HL-60/S4 (cell line): Measurements from ENCODE around the gene CUBN.

ENCODE experiments used
- in situ Hi-C: fragments of 300-500 bp; cut with MboI; formaldehyde crosslinking; loops from 2 replicates; pipeline ENCODE4 v1.14.3; 2022; ENCODE audit warnings: low sequenced_read_pairs

CUBN gene

DNA sequence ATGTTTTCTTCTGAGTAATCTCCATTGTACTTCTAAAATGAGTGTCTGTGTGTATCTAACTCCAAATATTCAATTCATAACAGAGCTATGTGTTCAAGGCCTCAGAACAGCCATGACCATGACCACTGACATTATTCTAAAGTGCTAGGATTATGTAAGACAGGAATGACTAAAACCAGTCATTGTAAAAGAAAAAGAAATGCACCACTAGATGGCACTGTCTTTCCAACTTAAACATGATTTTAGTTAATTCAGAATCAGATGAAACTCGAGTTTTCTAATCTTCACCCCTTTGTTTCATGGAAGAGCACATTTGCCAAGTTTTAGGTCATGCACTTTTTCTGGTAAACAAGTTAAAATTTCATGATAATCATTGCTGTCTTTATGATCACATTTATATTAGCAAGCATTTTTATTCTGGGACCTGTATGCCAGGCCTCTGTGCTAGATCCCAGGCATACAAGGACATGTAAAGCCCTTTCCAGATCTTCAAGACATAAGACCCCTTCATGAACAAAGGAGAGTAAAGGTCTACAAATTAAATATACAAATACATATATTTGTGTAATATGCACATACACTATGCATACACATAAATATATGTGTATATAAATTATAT lies 286.2 kb downstream of the CUBN start:
- in situ Hi-C loops: loop anchor here (10.0 to 25.0 kb wide), 2 partner anchors 411 to 594 kb away; no protein-coding TSS in a partner anchor

DNA sequence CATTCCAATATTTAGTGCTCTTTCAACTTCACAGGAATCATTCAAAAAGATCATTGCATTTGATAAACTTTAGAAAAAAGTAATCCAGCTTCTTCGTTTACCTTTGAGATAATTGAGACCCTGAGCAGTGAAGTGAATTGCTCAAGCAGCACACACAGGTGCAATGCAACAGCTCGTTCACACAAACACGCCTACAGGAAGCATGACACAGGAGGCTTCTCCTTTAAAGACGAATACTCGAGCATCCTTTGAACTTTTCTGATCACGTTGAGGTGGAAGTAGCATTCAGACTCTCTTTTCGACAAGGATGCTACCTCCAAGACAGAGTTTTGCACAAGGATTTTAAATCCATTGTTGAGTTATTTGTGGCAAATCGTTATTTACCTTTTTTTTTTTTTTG lies 294.4 kb downstream of the CUBN start:
- in situ Hi-C loops: loop anchor here (25.0 kb wide), 1 partner anchor 602 kb away; no protein-coding TSS in a partner anchor

DNA sequence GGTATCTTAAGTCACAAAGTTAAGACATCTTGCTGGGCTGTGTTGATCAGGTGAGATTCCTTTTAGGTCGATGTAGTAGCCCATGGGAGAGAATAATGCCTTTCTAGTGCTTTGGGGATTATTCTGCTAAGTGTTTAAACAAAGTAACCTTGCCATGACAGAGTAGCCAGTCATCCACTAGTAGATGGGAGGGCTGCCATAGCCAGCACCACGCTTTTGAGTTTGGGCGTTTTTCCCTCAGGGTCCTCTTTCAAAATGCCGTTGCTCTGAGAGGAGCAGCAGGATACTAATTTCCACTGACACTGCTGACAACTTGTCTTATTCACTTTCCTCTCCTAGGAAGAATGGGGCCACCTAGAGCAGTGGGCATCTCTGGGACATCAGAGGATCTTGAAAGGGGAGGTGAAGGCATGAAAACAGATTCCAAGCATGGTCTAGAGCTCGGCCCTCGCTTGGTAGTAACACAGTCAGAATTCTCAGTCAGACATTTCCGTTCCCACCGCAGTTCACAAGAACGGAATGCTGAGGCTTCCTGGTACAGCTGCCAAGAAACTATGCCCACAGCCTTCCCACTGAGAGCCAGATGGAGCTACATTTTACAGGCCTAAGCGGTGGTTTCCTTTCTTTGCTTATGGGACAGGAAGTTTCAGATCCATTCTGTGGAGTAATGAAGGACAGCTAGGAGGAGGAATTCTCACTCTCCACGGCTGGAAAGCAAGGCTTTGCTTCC lies 297.1 kb downstream of the CUBN start:
- in situ Hi-C loops: loop anchor here (25.0 kb wide), 1 partner anchor 605 kb away; no protein-coding TSS in a partner anchor

DNA sequence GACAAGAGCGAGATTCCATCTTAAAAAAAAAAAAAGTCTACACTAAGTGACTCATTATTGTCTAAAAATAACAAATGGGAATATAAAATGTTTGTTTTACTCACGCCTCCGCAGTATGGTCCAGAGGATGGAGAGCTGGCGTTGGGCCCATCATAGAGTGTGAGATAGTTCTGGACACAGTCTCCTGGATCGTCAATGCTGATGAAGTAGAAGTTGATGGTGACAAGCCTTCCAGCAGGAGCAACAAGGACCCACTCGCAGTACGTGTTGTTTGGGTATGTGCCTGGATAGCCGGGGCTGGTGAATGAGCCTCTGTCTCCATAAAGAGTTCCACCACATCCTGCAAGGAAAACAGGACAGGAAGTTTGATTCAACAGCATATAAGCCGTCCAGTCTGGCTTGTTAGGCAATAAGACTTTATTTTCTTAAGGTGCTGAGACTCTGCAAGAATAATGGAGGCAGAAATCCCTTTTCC lies 300.9 kb downstream of the CUBN start:
- in situ Hi-C loops: loop anchor here (25.0 kb wide), 1 partner anchor 609 kb away; no protein-coding TSS in a partner anchor

DNA sequence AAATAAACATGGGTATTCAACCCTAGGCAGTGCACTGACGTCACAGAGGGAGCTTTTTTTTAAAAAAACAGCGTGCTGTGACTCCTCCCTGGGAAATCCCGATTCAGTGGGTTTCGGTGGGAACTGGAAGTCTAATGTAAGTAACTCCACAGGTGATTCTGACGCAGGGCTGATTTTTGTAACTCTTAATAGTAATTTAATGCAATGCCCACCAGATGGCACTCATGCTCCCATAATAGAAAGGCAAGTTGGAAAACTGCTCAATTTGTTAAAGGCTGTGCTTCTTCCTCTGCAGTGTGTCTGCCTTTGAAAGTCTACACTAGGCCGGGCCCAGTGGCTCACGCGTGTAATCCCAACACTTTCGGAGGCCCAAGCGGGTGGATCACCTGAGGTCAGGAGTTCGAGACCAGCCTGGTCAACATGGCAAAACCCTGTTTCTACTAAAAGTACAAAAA lies 301.5 kb downstream of the CUBN start:
- in situ Hi-C loops: loop anchor here (25.0 kb wide), 1 partner anchor 609 kb away; no protein-coding TSS in a partner anchor

DNA sequence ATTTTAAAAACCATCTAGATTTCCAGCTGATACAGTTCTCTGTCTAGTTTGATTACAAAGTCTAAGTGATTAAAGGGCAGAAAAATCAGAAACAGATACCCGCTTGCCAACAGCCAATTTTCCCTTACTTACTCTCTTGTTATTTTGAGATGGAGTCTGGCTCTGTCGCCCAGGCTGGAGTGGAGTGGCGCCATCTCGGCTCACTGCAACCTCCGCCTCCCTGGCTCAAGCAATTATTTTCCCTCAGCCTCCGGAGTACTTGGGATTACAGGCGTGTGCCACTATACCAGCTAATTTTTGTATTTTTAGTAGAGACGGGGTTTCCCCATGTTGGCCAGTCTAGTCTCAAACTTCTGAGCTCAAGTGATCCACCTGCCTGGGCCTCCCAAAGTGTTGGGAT lies 302.1 kb downstream of the CUBN start:
- in situ Hi-C loops: loop anchor here (25.0 kb wide), 1 partner anchor 610 kb away; no protein-coding TSS in a partner anchor

DNA sequence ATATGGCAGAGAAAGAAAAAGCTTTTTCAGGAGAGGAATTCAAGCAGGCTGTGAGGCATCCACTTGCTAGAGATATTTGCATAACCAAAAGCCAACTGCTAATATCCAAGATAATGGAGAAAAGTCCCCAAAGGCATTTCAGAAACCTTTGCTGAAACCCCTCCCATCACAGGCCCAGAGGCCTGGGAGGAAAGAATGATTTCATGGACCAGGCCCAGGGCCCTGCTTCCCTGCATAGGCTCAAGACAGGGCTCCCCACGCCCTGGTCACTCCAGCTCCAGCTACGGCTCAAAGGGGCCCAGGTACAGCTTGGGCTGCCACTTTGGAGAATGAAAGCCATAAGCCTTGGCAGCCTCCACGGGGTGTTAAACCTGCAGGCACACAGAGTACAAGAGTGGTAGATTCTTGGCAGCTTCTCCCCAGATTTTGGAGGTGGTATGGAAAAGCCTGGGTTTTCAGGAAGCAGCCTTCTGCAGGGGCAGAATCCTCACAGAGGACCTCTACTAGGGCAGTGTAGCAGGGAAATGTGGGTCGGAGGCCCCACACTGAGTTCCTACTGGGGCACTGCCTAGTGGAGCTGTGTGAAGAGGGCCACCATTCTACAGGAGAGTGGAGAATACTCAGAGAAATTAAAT lies 306.8 kb downstream of the CUBN start:
- in situ Hi-C loops: no loop called here

DNA sequence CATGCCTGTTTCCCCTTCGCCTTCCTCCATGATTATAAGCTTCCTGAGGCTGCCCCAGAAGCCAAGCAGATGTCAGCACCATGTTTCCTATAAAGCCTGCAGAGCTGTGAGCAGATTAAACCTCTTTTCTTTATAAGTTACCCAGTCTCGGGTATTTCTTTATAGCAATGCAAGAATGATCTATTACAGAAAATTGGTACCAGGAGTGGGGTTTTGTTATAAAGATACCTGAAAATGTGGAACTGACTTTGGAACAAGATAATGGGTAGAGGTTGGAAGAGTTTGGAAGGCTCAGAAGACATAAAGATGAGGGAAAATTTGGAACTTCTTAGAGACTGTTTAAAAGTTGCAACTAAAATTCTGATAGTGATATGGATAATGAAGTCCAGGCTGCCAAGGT lies 307.6 kb downstream of the CUBN start:
- in situ Hi-C loops: no loop called here

DNA sequence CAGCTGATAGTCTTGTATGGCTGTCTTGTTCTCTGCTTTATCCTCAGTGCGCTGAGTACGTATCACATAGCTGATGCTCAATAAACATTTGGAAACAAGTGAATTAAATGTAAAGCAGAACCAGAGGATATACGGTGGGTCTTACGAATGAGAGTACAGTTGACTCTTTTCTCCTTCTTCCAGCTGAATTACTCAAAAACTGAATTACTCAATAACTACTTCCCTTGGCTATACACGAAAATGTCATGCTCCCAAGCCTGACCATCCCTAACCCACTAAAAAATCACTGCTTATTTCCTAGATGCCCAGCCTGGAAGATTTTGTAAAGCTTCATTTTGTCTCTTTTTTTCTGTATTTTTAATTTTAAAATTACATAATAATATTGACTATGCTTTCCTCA lies 309.2 kb downstream of the CUBN start:
- in situ Hi-C loops: no loop called here

DNA sequence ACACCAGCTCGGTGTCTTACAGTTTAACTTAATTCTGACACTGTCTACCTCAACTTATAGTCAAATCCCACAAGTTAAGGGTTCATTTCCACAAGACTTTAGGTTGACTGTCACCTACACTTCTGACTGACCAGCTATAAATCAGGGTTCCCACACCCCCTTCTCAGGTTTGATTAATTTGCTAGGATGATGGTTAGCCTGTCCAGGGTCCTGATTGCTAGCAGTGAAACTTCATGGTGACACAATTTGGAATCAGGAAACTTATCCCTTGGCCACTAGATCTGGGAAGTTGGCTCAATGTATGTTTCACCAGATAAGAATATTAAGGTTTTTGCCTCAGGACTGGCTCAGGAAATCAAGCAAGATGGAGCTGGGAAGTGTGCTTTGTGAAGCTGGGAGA lies 309.6 kb downstream of the CUBN start:
- in situ Hi-C loops: no loop called here

DNA sequence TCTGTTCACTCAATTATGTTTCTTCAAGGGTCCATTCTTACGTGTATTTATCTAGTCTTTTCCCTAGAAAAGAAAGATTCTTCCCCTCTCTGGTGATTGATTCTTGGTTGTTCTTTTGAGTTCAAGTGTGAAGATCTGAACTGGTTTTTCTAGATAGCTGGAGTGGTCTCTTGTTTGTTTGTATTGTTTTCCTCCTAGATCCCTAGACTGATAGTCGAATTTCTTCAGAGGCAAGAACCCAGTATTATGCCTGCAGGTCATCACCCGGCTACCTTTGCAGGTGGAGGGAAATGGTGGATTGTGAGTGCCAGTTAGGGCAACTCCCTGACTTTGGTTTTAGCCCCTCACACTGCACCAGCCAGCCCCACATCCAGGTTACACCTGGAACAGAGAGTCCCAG lies 310.2 kb downstream of the CUBN start:
- in situ Hi-C loops: no loop called here

DNA sequence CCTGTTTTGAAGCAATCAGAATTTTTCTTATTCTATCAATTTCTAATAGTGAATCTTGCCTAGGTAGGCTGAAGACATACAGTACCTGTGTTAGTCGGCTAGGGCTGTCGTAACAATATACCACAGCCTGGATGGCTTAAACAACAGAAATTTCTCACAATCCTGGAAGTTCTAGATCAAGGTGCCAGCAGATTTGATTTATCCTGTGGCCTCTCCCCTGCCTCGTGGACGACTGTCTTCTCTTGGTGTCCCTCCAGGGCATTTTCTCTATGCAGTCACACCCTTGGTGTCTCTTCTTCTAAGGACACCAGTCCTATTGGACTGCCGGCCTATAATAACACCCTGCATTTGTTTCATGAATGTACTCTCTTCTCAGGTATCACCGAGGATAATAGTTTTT lies 310.6 kb downstream of the CUBN start:
- in situ Hi-C loops: no loop called here

DNA sequence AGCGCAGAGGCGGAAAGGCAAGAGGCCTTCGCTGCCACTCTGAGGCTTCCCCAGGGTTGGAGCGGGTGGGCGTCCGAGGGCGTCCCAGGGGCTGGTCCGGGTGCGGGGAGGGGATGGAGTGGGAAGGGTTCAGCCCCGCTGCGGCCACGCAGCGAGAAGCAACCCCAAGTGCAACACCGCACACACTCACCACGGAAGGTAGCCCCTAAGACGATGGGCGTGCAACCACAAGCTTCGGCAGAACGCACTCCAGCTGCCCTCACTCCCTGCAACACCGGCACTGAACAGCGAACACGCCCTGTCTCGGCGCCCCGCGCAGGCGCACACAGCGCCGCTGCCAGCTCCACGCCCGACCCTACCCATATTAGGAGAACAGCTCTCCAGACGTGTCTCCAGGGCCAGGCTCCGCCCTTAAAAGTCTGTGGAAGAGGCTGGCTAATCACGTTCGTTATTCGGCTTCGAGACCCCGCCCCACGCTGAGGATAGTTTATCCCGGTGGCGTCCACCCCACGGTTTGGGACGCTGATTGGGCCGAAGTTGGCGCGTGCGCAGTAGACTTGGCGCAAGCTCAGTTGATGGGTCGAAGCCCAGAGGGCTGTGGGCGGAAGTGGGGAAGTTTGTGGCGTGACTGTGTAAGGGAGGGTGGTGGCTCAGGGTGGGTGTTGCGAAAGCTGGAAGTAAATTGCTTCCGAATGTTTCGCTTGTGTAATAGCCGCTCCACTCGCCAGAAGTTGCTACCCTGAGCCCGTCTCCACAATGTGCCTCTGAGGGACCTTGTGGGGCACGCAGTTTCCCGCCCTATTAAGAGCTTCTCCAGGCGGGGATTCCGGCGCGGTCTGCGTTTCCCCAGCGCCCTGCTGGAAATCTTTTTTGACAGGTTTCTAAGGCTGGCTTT lies 312.2 kb downstream of the CUBN start, which contains the start of gene RSU1:
Gene RSU1 (minus strand): TSS at position 300 of the 895 bp plus-strand sequence. CDS start 343 bp downstream, outside the sequence.
- in situ Hi-C loops: no loop called here

DNA sequence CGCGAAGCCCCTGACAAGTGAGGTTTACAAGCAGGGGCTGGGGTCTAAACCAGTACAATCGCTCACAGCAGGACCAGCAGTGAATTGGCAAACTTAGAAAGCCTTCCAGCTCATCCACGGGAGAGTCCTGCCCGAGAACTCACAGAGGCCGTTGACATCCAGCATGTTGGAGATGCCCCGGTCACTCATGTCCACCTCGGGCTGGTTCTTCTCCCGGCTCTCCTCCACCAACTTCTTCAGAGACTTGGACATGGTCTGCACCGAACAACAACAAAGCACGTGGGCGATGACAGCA lies 312.8 kb downstream of the CUBN start:
- in situ Hi-C loops: no loop called here

DNA sequence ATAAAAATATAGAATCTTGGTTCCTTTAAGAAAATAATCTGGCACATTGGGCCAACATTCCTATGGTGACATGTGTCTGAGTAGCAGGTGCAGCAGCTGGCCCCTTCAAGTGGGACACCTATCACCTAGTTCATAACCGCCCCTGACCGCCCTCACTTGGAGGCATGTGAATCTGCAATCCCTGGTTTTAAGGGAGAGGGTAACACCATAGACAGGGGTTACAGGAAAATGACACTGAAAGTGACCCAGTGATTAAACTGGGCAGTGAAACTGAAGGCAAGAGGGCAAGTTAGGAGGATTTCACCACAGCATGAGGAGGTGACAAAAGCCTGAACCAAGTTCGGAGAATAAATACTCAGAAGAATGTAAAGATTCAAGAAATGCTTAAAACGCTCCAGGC lies 313.4 kb downstream of the CUBN start:
- in situ Hi-C loops: no loop called here

DNA sequence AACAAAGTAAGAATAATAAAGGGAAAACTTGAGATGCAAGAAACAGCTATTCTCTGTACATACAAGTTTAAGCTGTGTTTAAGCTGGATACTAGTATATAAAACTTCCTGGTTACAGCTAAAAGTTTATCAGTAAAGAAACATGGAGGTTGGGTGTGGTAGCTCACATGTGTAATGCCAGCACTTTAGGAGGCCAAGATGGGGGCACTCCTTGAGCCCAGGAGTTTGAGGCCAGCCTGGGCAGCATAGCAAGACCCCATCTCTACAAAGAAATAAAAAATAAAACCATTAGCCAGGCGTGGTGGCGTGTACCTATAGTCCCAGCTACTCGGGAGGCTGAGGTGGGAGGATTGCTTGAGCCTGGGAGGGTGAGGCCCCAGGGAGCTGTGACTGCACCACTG lies 315.6 kb downstream of the CUBN start:
- in situ Hi-C loops: no loop called here

DNA sequence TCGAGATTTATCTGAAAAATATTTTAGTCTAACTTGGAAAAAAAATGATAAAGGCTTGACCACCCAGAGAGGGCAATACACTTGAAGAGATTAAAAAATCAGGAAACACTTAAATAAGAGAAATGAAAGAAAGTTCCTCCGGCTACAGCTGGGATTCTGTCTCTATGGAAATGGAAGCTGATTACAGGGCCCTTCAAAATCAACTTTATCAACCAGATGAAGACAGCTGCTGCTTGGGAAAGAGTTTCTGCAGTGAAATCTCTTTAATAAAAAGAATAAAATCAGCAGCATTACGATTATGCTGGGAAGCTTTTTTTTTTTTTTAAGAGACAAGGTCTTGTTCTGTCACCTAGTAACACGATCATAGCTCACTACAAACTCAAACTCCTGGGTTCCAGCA lies 316.9 kb downstream of the CUBN start:
- in situ Hi-C loops: no loop called here

DNA sequence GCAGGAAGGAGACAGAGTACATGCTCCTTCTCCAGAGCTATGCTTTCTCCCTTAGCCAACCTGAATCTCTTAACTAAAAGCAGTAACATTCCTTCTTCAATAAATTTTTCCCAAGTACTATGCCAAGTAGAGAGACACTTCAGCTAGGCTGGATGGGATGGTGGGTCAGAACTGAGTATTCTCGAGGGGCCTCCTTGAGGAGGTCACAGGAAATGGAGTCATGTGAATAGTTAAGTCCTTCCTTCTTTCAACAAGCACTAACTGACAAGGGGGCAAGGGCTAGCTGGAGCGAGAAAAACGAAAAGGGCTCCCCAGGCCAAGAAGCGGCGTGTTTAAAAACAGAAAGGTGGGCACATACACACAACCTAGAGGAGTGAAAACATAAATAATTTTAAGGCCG lies 317.8 kb downstream of the CUBN start:
- in situ Hi-C loops: no loop called here

DNA sequence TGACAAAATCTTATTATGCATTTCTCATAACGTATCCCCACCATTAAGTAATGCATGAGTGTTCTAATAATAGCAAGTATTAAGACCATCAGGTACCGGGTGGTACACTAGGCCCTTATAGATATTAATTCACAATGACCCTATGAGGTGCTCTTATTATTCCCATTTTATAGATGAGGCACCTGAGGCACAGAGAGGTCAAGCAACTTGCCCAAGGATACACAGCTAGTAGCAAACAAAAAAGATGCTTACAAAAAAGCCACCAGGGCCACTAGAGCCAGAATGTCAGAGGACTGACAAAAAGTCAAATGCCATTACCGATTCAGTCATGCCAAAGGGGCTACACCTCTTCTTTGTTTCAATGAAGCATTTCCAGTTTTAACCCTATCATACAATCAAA lies 318.3 kb downstream of the CUBN start:
- in situ Hi-C loops: no loop called here

DNA sequence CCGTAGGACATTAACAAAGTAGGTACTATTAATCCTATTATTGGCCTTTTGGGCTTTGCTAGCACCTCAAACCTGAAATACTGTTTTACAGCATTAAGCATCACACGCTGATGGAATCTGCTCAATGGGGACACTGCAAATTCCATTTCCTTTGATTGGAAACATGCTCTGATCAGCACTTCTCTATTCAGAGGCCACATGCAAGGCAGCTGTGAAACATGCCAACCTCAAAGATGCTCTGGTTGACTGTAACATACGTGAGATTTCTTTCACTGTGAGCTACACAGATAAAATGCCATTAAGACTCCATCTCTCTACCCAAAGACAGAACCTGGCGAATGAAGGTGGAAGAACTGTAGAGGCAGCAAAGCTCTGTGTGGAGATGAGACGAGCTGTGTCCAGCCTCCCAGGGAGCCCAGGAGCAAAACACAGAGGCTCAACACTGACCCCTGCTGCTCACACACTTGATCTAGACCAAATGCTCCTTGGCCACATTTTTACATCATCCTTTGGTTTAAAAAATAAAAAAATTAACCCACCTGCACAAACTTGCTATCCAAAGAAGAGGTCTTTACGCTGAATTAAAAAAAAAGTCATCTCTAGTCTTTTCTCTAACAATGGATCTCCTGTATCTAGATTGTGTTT lies 320.4 kb downstream of the CUBN start:
- in situ Hi-C loops: no loop called here
